DMS79 (cell line): Measurements from ENCODE around the gene GOLGA2.
"Not testable (repeated sequence)": the region's sequence is repeated elsewhere in the genome, so short reads cannot be mapped to it uniquely, and the experiment has no call there.

Source experiments
- DNase-seq: peaks from one replicate; lab custom pipeline; 2025; lab: John Stamatoyannopoulos, UW

GOLGA2 gene

GRCh38 chr9:128294142-128294541, 18.3 kb upstream of the GOLGA2 start:
- no peak for DNase-seq

- DNase-seq: no peak
These were observed 17.3 kb upstream of the GOLGA2 start for GRCh38 chr9:128293091-128293490.

- DNase-seq: no peak
These were observed 16.2 kb upstream of the GOLGA2 start for GRCh38 chr9:128292009-128292408.

GRCh38 chr9:128288273-128289004, 12.6 kb upstream of the GOLGA2 start:
- DNase-seq: no peak

- DNase-seq: peak; percentile 18
These were observed 10.6 kb upstream of the GOLGA2 start for GRCh38 chr9:128286440-128286839.

- no peak for DNase-seq
These were observed 9.4 kb upstream of the GOLGA2 start for GRCh38 chr9:128285033-128285784.

- DNase-seq: no peak
These were observed 6.7 kb upstream of the GOLGA2 start for GRCh38 chr9:128282500-128282899.

GRCh38 chr9:128280084-128280622, 4.3 kb upstream of the GOLGA2 start:
- DNase-seq: no peak

- not testable (repeated sequence) for DNase-seq
These were observed 3.6 kb upstream of the GOLGA2 start for GRCh38 chr9:128279088-128280073.

GRCh38 chr9:128276574-128277270, 915 bp upstream of the GOLGA2 start:
- DNase-seq: no peak

- DNase-seq: peak; percentile 95
These were observed 284 bp upstream of the GOLGA2 start, which contains the start of gene SWI5 for GRCh38 chr9:128276008-128276573. Gene SWI5, plus strand, starts transcription at chr9:128276276.

GRCh38 chr9:128274245-128274644, 1.6 kb downstream of the GOLGA2 start:
- DNase-seq: no peak

GRCh38 chr9:128271512-128271911, 4.3 kb downstream of the GOLGA2 start:
- DNase-seq: no peak

GRCh38 chr9:128271112-128271511, 4.7 kb downstream of the GOLGA2 start:
- no peak for DNase-seq

- DNase-seq: no peak
These were observed 8.8 kb downstream of the GOLGA2 start for GRCh38 chr9:128266868-128267590.

GRCh38 chr9:128265348-128265847, 10.4 kb downstream of the GOLGA2 start:
- DNase-seq: no peak

GRCh38 chr9:128262687-128263086, 13.1 kb downstream of the GOLGA2 start:
- no peak for DNase-seq

- DNase-seq: no peak
These were observed 15.5 kb downstream of the GOLGA2 start for GRCh38 chr9:128260340-128260739.

GRCh38 chr9:128259156-128259555, 16.7 kb downstream of the GOLGA2 start:
- DNase-seq: no peak

GRCh38 chr9:128258326-128258725, 17.5 kb downstream of the GOLGA2 start:
- no peak for DNase-seq
